Suprapubic skin (tissue), 4 donors: ENCODE results near the gene CSN2. TPM values are rescaled to one million over a fixed set of nuclear protein-coding genes. Genes with fewer than 3 reads are reported as not detected.

ENCODE experiments used
- DNase-seq, 2 donors: peaks; one replicate each; pipeline ENCODE4 v3.0.0-alpha.2; 2019; ENCODE audit warnings: low spot score in 2 of 2
- H3K27ac ChIP-seq: fragments of 200-600 bp; sonication (generic); one replicate; pipeline ENCODE4 v1.5.1; 2019
- H3K27me3 ChIP-seq: fragments of 200-600 bp; sonication (generic); one replicate; pipeline ENCODE4 v1.5.1; 2019
- H3K36me3 ChIP-seq: fragments of 200-600 bp; sonication (generic); one replicate; pipeline ENCODE4 v1.5.1; 2019
- H3K4me1 ChIP-seq: fragments of 200-600 bp; sonication (generic); one replicate; pipeline ENCODE4 v1.5.1; 2019
- H3K4me3 ChIP-seq: fragments of 200-600 bp; sonication (generic); one replicate; pipeline ENCODE4 v1.5.1; 2019; ENCODE audit warnings: mild to moderate bottlenecking
- H3K9me3 ChIP-seq: fragments of 200-600 bp; sonication (generic); one replicate; pipeline ENCODE4 v1.5.1; 2019
- CTCF ChIP-seq, 2 donors: fragments of 200-600 bp in 1 of 2; fragments of 450-650 bp in 1 of 2; sonication (generic) in 1 of 2; IDR thresholded peaks; one replicate each; pipeline ENCODE4 v1.5.1; 2016 to 2019; ENCODE audit warnings: antibody characterized with exemption in 2 of 2, mild to moderate bottlenecking in 1 of 2, moderate library complexity in 1 of 2
- EP300 ChIP-seq: sonication (generic); formaldehyde crosslinking; IDR thresholded peaks from one replicate; pipeline ENCODE4 v1.6.1; 2017; ENCODE audit warnings: antibody characterized with exemption
- POLR2A ChIP-seq, 2 donors: fragments of 450-650 bp; IDR thresholded peaks; one replicate each; pipeline ENCODE4 v1.6.1; 2017; ENCODE audit warnings: antibody characterized with exemption in 2 of 2, mild to moderate bottlenecking in 2 of 2, moderate library complexity in 2 of 2
- POLR2AphosphoS5 ChIP-seq, 3 donors: sonication (generic); formaldehyde crosslinking; IDR thresholded peaks; one replicate each; pipeline ENCODE4 v1.6.1; 2017; ENCODE audit warnings: antibody characterized with exemption in 3 of 3
- WGBS: methylation state at CpG from one replicate; pipeline ENCODE4 v1.1.5; 2018; 5-methylcytosine and 5-hydroxymethylcytosine counted together
- total RNA-seq, 4 donors: library from RNA; depleted of rRNA; stranded (reverse); fragments of >200 nt; gene quantifications; one replicate each; pipeline ENCODE4 v1.1.0, GENCODE V29; 2016

The CSN2 gene
- total RNA-seq, 4 donors from 2014 or later: not detected

GRCh38 chr4:69977582-69977981, 12.1 kb upstream of the CSN2 start:
- TF ChIP-seq POLR2AphosphoS5 (IDR thresholded peaks at IDR 0.05): no peak
- no peak for TF ChIP-seq POLR2A (IDR thresholded peaks at IDR 0.05)
- TF ChIP-seq CTCF (IDR thresholded peaks at IDR 0.05): no peak
- no peak for TF ChIP-seq EP300
- no peak for DNase-seq
- Histone ChIP-seq H3K4me3 (no peak overlapping the region), H3K27me3 (no peaks in the 10 kb centered on the region), H3K36me3 (no peaks in the 10 kb centered on the region), H3K27ac (no peak overlapping the region), H3K4me1 (no peaks in the 10 kb centered on the region), H3K9me3 (no peaks in the 10 kb centered on the region)

DNA sequence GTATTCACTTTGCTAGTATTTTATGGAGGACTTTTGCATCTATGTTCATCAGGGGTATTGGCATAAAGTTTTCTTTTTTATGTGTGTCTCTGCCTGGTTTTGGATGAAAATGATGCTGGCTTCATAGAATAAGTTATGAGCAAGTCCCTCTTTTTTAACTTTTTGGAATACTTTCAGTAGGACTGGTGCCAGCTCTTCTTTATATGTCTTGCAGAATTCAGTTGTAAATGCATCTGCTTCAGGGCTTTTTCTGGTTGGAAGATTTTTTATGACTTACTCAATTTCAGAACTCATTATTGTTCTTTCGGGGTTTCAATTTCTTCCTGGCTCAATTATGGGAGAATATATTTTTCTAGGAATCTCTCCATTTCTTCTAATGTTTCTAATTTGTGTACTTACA, 9.1 kb upstream of the CSN2 start:
- no peaks in the 10 kb centered on the region for H3K36me3 ChIP-seq
- H3K4me3 ChIP-seq: no peak overlapping the region
- no peak for DNase-seq
- no peaks in the 10 kb centered on the region for H3K27me3 ChIP-seq
- whole genome bisulfite sequencing: 29% methylated on average over 1 of the region's 1 CpG
- H3K4me1 ChIP-seq: no peaks in the 10 kb centered on the region
- no peaks in the 10 kb centered on the region for H3K9me3 ChIP-seq
- no peak overlapping the region for H3K27ac ChIP-seq
- TF ChIP-seq CTCF (IDR thresholded peaks at IDR 0.05) (no peak), POLR2AphosphoS5 (IDR thresholded peaks at IDR 0.05) (no peak), EP300 (no peak), POLR2A (IDR thresholded peaks at IDR 0.05) (no peak)

- Histone ChIP-seq H3K27ac (no peak overlapping the region), H3K4me1 (no peaks in the 10 kb centered on the region), H3K27me3 (no peaks in the 10 kb centered on the region), H3K9me3 (no peaks in the 10 kb centered on the region), H3K36me3 (no peaks in the 10 kb centered on the region), H3K4me3 (no peak overlapping the region)
- TF ChIP-seq CTCF (IDR thresholded peaks at IDR 0.05): no peak
- TF ChIP-seq POLR2A (IDR thresholded peaks at IDR 0.05): no peak
- TF ChIP-seq EP300: no peak
- no peak for TF ChIP-seq POLR2AphosphoS5 (IDR thresholded peaks at IDR 0.05)
- no peak for DNase-seq
- 54% methylated on average over 1 of the region's 1 CpG for WGBS
These were observed 4.5 kb upstream of the CSN2 start for GRCh38 chr4:69970071-69970470.

- no peak for TF ChIP-seq CTCF (IDR thresholded peaks at IDR 0.05)
- no peak for TF ChIP-seq POLR2AphosphoS5 (IDR thresholded peaks at IDR 0.05)
- TF ChIP-seq POLR2A (IDR thresholded peaks at IDR 0.05): no peak
- TF ChIP-seq EP300: no peak
- Histone ChIP-seq H3K4me1 (no peaks in the 10 kb centered on the region), H3K36me3 (no peaks in the 10 kb centered on the region), H3K27ac (no peak overlapping the region), H3K4me3 (no peak overlapping the region), H3K27me3 (no peaks in the 10 kb centered on the region), H3K9me3 (no peaks in the 10 kb centered on the region)
- no peak for DNase-seq
- WGBS: 100% methylated on average over 1 of the region's 1 CpG
These were observed 8.3 kb downstream of the CSN2 start for GRCh38 chr4:69957209-69957608.

DNA sequence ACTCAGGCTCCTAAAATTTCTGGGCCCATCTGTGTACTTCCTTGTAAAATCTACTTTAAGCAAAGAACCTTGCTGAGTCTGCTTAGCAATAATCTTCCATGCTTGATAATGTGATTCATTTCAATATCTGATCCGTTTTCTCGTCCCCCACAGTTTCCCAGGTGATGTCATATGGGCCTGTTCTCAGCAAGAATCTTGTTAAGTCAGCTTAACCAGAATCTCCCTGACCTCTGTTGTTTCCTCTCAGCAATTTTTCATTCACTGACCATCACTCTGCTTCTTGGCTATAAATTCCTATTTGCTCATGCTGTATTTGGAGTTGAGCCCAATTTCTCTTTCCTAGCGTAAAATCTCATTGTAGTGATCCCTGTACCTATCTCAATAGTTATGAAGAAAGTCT, 13.9 kb downstream of the CSN2 start:
- 83% methylated on average over 3 of the region's 3 CpGs for WGBS
- H3K4me1 ChIP-seq: no peaks in the 10 kb centered on the region
- DNase-seq: no peak

More for the DNA sequence above, 13.9 kb downstream of the CSN2 start:
- no peaks in the 10 kb centered on the region for H3K27me3 ChIP-seq
- H3K27ac ChIP-seq: no peak overlapping the region
- H3K36me3 ChIP-seq: no peaks in the 10 kb centered on the region
- H3K4me3 ChIP-seq: no peak overlapping the region
- TF ChIP-seq EP300 (no peak), POLR2A (IDR thresholded peaks at IDR 0.05) (no peak), CTCF (IDR thresholded peaks at IDR 0.05) (no peak), POLR2AphosphoS5 (IDR thresholded peaks at IDR 0.05) (no peak)
- H3K9me3 ChIP-seq: no peaks in the 10 kb centered on the region
